Measurements from ENCODE around the gene KCTD15. TPM values are rescaled to one million over a fixed set of nuclear protein-coding genes. Genes with fewer than 3 reads are reported as not detected.

KCTD15 gene
- total and polyA plus RNA-seq, 9 donors: 12.6 to 45.7 (median 29.5) TPM

- no peak overlapping the region for H3K27ac ChIP-seq
- H3K9me3 ChIP-seq: no peaks in the 10 kb centered on the region
- H3K36me3 ChIP-seq: no peaks in the 10 kb centered on the region
- no peak overlapping the region for H3K4me3 ChIP-seq
- TF ChIP-seq CTCF (IDR thresholded peaks at IDR 0.05) (no peak), POLR2A (IDR thresholded peaks at IDR 0.05) (no peak), EP300 (IDR thresholded peaks at IDR 0.05) (no peak)
- intact Hi-C loops (cut with DNase I): no loop called here
- H3K4me1 ChIP-seq (ENCODE audit: insufficient read depth): peaks cover 11% of the 10 kb centered on the region
- H3K27me3 ChIP-seq: no peaks in the 10 kb centered on the region
- 82 to 95% (median 94%) methylated on average over 1 of the region's 1 CpG for WGBS, 3 donors
- DNase-seq: no peak
These were observed 6.1 kb downstream of the KCTD15 start for GRCh38 chr19:33802801-33803200.

- H3K4me1 ChIP-seq (ENCODE audit: insufficient read depth): peaks cover 11% of the 10 kb centered on the region
- H3K4me3 ChIP-seq: no peak overlapping the region
- TF ChIP-seq EP300 (IDR thresholded peaks at IDR 0.05) (no peak), CTCF (IDR thresholded peaks at IDR 0.05) (no peak), POLR2A (IDR thresholded peaks at IDR 0.05) (no peak)
- no peak overlapping the region for H3K27ac ChIP-seq
- intact Hi-C loops (cut with DNase I): no loop called here
- no peaks in the 10 kb centered on the region for H3K27me3 ChIP-seq
- no peak for DNase-seq
- 81 to 90% (median 84%) methylated on average over 9 of the region's 9 CpGs for WGBS, 3 donors
- H3K9me3 ChIP-seq: no peaks in the 10 kb centered on the region
- H3K36me3 ChIP-seq: no peaks in the 10 kb centered on the region
These were observed 6.7 kb downstream of the KCTD15 start for GRCh38 chr19:33803383-33803782.

- Histone ChIP-seq H3K36me3 (no peaks in the 10 kb centered on the region), H3K4me1 (ENCODE audit: insufficient read depth) (peaks cover 11% of the 10 kb centered on the region), H3K27me3 (no peaks in the 10 kb centered on the region), H3K4me3 (no peak overlapping the region), H3K9me3 (no peaks in the 10 kb centered on the region), H3K27ac (peak overlapping the region in 1 of 2 donors; percentile 28)
- TF ChIP-seq EP300 (IDR thresholded peaks at IDR 0.05): no peak
- TF ChIP-seq POLR2A (IDR thresholded peaks at IDR 0.05): no peak
- no peak for TF ChIP-seq CTCF (IDR thresholded peaks at IDR 0.05)
- peak; percentile 75 to 84 (median 81) for DNase-seq
- intact Hi-C loops (cut with DNase I): no loop called here
- 59 to 65% (median 61%) methylated on average over 10 of the region's 10 CpGs for WGBS, 3 donors
These were observed 7.5 kb downstream of the KCTD15 start for GRCh38 chr19:33804021-33804799.

GRCh38 chr19:33805313-33805712 lies 8.6 kb downstream of the KCTD15 start:
- H3K27ac ChIP-seq: no peak overlapping the region
- DNase-seq: no peak
- intact Hi-C loops (cut with DNase I): no loop called here
- peaks cover 5% of the 10 kb centered on the region for H3K4me1 ChIP-seq (ENCODE audit: insufficient read depth)
- no peaks in the 10 kb centered on the region for H3K36me3 ChIP-seq
- H3K4me3 ChIP-seq: no peak overlapping the region
- no peaks in the 10 kb centered on the region for H3K9me3 ChIP-seq
- H3K27me3 ChIP-seq: no peaks in the 10 kb centered on the region
- WGBS, 3 donors: 65 to 81% (median 74%) methylated on average over 3 of the region's 3 CpGs
- no peak for TF ChIP-seq EP300 (IDR thresholded peaks at IDR 0.05)
- no peak for TF ChIP-seq POLR2A (IDR thresholded peaks at IDR 0.05)
- no peak for TF ChIP-seq CTCF (IDR thresholded peaks at IDR 0.05)
